ENCODE results near the gene IFNGR2. TPM values are rescaled to one million over a fixed set of nuclear protein-coding genes. Genes with fewer than 3 reads are reported as not detected.

The IFNGR2 gene
- total and polyA plus RNA-seq, 2 of the 8 experiments (the other 6 are each of a cell fraction or from before 2014, with no cell fraction given), result 36.0 to 46.4 TPM

DNA sequence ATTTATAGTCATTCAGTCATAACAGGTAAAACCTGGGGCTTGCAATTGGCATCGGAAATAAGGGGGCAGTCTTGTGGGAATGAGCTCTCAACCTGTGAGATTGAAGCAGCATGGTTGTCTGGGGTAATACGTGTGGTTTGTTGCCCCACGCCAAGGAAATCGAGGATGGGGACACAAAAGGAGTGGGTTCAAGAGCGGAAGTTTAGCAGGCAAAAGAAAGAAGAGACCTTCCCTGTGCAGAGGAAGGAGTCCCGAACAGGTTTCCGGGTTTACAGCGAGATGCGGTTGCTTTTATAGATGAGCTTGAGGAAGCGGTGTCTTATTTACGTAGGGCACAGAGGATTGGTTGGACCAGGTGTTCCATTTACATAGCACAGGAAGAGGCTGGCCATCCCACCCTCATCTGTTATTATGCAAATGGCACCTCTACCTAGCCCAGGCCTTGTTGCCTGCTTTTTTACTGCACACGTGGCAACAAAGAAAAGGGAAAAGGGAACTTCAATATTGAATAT, 41.1 kb upstream of the IFNGR2 start:
- H3K56ac ChIP-seq (replicated peaks; ENCODE audit: insufficient read length, low read depth, low read length), result no peak overlapping the region
- DNase-seq (ENCODE audit: low read depth in 1 of 2, low spot score in 2 of 2), result peak; percentile 56 to 70
- TF ChIP-seq, protein P1, sequence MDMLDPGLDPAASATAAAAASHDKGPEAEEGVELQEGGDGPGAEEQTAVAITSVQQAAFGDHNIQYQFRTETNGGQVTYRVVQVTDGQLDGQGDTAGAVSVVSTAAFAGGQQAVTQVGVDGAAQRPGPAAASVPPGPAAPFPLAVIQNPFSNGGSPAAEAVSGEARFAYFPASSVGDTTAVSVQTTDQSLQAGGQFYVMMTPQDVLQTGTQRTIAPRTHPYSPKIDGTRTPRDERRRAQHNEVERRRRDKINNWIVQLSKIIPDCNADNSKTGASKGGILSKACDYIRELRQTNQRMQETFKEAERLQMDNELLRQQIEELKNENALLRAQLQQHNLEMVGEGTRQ (IDR thresholded peaks at IDR 0.05; ENCODE audit: low read length), result no peak
- TF ChIP-seq SIX5 (IDR thresholded peaks at IDR 0.05; ENCODE audit: low read depth, low read length) (no peak), SP1 (IDR thresholded peaks at IDR 0.05; ENCODE audit: low read depth, low read length) (peak; percentile 69; the same call in 1 of the 2 replicates), TAF1 (IDR thresholded peaks at IDR 0.05; ENCODE audit: low read depth, low read length) (peak; percentile 86), SIRT6 (IDR thresholded peaks at IDR 0.05; ENCODE audit: low read length) (no peak), TCF12 (IDR thresholded peaks at IDR 0.05; ENCODE audit: low read depth, low read length) (no peak), TAF7 (optimal IDR thresholded peaks at IDR 0.05; ENCODE audit: borderline replicate concordance, low read depth, low read length) (peak; percentile 75), BRCA1 (IDR thresholded peaks at IDR 0.05; ENCODE audit: low read depth, low read length) (no peak), POLR2A (IDR thresholded peaks at IDR 0.05; ENCODE audit: control extremely low read depth in 1 of 2, low read depth in 2 of 2, low read length in 2 of 2) (peak; percentile 94 to 98), YY1 (IDR thresholded peaks at IDR 0.05; ENCODE audit: low read depth, low read length) (no peak), TBP (IDR thresholded peaks at IDR 0.05; ENCODE audit: low read depth, low read length) (peak; percentile 96)
- TF ChIP-seq, protein P2, sequence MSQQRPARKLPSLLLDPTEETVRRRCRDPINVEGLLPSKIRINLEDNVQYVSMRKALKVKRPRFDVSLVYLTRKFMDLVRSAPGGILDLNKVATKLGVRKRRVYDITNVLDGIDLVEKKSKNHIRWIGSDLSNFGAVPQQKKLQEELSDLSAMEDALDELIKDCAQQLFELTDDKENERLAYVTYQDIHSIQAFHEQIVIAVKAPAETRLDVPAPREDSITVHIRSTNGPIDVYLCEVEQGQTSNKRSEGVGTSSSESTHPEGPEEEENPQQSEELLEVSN (IDR thresholded peaks at IDR 0.05), result peak; percentile 27; the same call in 1 of the 2 replicates

More for the DNA sequence above, 41.1 kb upstream of the IFNGR2 start:
- H2AK5ac ChIP-seq (ENCODE audit: low read depth, low read length), result peak overlapping the region; percentile 46
- no peak overlapping the region for H3K14ac ChIP-seq (ENCODE audit: insufficient read length)
- no peaks in the 10 kb centered on the region for H4K20me1 ChIP-seq (replicated peaks in 1 of 2; ENCODE audit: control insufficient read depth in 1 of 2, insufficient read depth in 2 of 2, low read length in 2 of 2)
- H3K36me3 ChIP-seq (ENCODE audit: control insufficient read depth in 2 of 4, insufficient read depth in 4 of 4, low read length in 3 of 4), result peaks cover 0 to 2% (median 0%) of the 10 kb centered on the region in 4 experiments; a peak in 1 of 8 replicates
- H3K9me3 ChIP-seq (ENCODE audit: insufficient read depth in 2 of 2, low read depth in 1 of 2, low read length in 1 of 2), result no peaks in the 10 kb centered on the region; a peak in 1 of 4 replicates
- no peak overlapping the region for H2BK120ac ChIP-seq (replicated peaks; ENCODE audit: low read depth, low read length)
- no peak overlapping the region for H4K8ac ChIP-seq (ENCODE audit: extremely low read depth, insufficient read depth, low read length)
- H3K27ac ChIP-seq (ENCODE audit: low read depth, low read length), result peak overlapping the region; percentile 74
- ChIA-PET POLR2A (ENCODE audit: partially characterized antibody) (interaction anchor here (0.8 to 4.1 kb wide), 31 partner anchors 8 to 328 kb away, joined by 3 to 19 read pairs (median 5); partner anchors contain the start of genes IFNAR1, IFNAR2 and IL10RB), CTCF (ENCODE audit: partially characterized antibody) (interaction anchor here (0.6 to 3.8 kb wide), 36 partner anchors 8 to 368 kb away, joined by 3 to 44 read pairs (median 5); partner anchors contain the start of gene IL10RB)
- peak overlapping the region; percentile 89; the same call in 1 of the 2 replicates for H2BK12ac ChIP-seq (ENCODE audit: low read depth, low read length)
- H3K23me2 ChIP-seq (ENCODE audit: low read depth, low read length), result no peaks in the 10 kb centered on the region
- H3K4ac ChIP-seq (replicated peaks; ENCODE audit: insufficient read length, low read depth, low read length), result peak overlapping the region; percentile 93
- peak overlapping the region; percentile 72; the same call in 1 of the 2 replicates for H2BK5ac ChIP-seq (ENCODE audit: low read depth, low read length)
- H3K18ac ChIP-seq (ENCODE audit: extremely low read depth, low read length), result 0 out of 2 replicates have a peak overlapping the region, but pooled peaks have one; percentile 60
- no peaks in the 10 kb centered on the region for H3K79me2 ChIP-seq (ENCODE audit: control insufficient read depth in 1 of 2, insufficient read depth in 2 of 2, low read length in 2 of 2)
- H2BK15ac ChIP-seq (ENCODE audit: low read length), result no peak overlapping the region
- H4K5ac ChIP-seq (ENCODE audit: insufficient read length, low read depth, low read length), result peak overlapping the region; percentile 17
- peak overlapping the region; percentile 65 to 74 for H3K4me2 ChIP-seq (ENCODE audit: insufficient read depth in 1 of 2, low read depth in 2 of 2, low read length in 2 of 2)
- peak overlapping the region in 1 of 4 experiments; percentile 64; a peak in 2 of 7 replicates for H3K9ac ChIP-seq (replicated peaks in 1 of 4; ENCODE audit: extremely low read depth in 1 of 4, low read depth in 3 of 4, low read length in 3 of 4)
- peak overlapping the region; percentile 91 for H4K91ac ChIP-seq (replicated peaks; ENCODE audit: insufficient read length, low read length)
- no peaks in the 10 kb centered on the region for H3K79me1 ChIP-seq (ENCODE audit: low read depth, low read length)
- no peak overlapping the region for H2BK20ac ChIP-seq (ENCODE audit: low read length)
- H2AFZ ChIP-seq (ENCODE audit: low read length), result no peak overlapping the region
- no peaks in the 10 kb centered on the region for H3K27me3 ChIP-seq (replicated peaks in 1 of 4; ENCODE audit: control insufficient read depth in 3 of 4, extremely low read depth in 1 of 4, insufficient read depth in 3 of 4, low read length in 3 of 4)
- peak; percentile 83 for FAIRE-seq
- H3K4me3 ChIP-seq (ENCODE audit: extremely low read depth in 1 of 4, insufficient read depth in 2 of 4, low read depth in 3 of 4, low read length in 4 of 4), result peak overlapping the region; percentile 10 to 47 (median 22); a peak in 5 of 8 replicates
- WGBS, 2 experiments (ENCODE audit: extremely low coverage in 1 of 2, insufficient coverage in 1 of 2, insufficient read length in 1 of 2, insufficient replicate concordance in 2 of 2, low coverage in 1 of 2, low lambda C conversion rate in 2 of 2, missing lambda C conversion rate in 1 of 2), result 18% methylated on average over 12 of the region's 12 CpGs; no CpG with 5 or more reads in 1 of the 2 experiments
- no peak overlapping the region for H3K23ac ChIP-seq (ENCODE audit: insufficient read length)
- peaks cover 0 to 14% (median 10%) of the 10 kb centered on the region in 4 experiments; a peak in 6 of 7 replicates for H3K4me1 ChIP-seq (replicated peaks in 1 of 4; ENCODE audit: control insufficient read depth in 3 of 4, insufficient read depth in 4 of 4, low read length in 3 of 4)
